Left cardiac atrium (tissue), 4 donors: ENCODE data around the gene CYGB. TPM values are rescaled to one million over a fixed set of nuclear protein-coding genes. Genes with fewer than 3 reads are reported as not detected.
A peak's percentile ranks its signal among the peaks of the same experiment; 100 is the strongest.

Source experiments
- ATAC-seq, 2 donors: fragments of 200-7000 bp; cut with Tn5 transposase; one replicate each; pipeline ENCODE4 v1.9.1; 2020; ENCODE audit warnings: mild to moderate bottlenecking in 2 of 2, moderate library complexity in 2 of 2
- DNase-seq: peaks from one replicate; pipeline ENCODE4 v3.0.0-alpha.2; 2020
- intact Hi-C, 2 donors: fragments of 100-400 bp; cut with DNase I; formaldehyde crosslinking; loops; one replicate each; pipeline versions ENCODE4 v1.14.1 to v1.15.1; 2022 to 2023
- long read RNA-seq: library from polyadenylated mRNA; unstranded; transcript quantifications from one replicate; pipeline ENCODE4 v2.0.0, GENCODE V29; 2021
- total RNA-seq, 2 donors: library from RNA; stranded (reverse); fragmentation: NEBNext Ultra II Directional; extraction: Animal tissue kit (Norgen Biotek cat#: 25700); gene quantifications; one replicate each; pipeline ENCODE4 v1.2.1, GENCODE V29; 2021
- donor health status: DM: no; HTN: yes; CAD: no.
- donor health status: DM: no; HTN: yes; CAD: no; lungs with severe emphysema.
- donor health status: DM: yes; HTN: yes; CAD: no.
- donor health status: Dilated cardiomyopathy.

Gene CYGB
- 10 to 100 TPM; 45.7 to 70.8 TPM for total RNA-seq
- long read RNA-seq, partial matches to known transcripts, result 1 of 10 reads
- long read RNA-seq, other reads (novel, unspliced or antisense), result 5 of 10 reads

DNA sequence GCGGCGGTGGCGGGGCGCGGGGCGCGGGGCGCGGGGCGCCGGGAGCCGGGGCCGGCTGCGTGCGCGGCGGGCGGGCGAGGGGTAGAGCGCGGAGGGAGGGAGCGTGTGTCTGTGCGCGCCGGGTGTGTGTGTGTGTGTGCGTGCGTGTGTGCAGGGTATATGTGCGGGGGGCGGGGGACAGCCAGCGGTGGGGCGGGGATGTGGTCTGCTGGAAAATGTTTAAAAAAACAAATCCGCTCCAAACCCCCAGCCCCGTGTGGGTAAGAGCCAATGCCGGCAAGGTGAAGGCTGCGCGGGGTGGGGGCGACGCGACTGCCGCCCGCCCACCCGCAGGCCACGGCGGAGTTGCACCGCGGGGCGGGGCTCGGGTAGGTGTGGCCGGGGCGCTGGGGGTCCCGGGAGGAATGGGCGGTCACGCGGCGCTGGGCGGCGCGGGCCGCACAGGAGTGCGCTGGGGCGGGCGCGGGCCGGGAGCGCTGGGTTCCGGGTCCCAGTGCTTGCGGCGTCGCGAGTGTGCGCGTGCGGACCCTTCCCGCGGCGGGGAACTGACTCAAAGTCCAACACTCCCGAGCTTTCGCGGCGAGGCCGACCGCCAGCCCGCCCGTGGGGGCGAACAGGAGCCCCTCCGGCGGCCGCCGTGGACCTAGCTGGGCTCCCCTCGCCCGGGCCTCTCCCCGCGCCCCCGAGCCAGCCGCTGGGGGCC lies at the start of gene CYGB:
TSS of gene CYGB (minus strand) at position 132 of the 703 bp plus-strand sequence. CDS start 167 bp downstream, outside the sequence.
- DNase-seq (peak; percentile 64), ATAC-seq (peak; percentile 45 to 48)
- intact Hi-C loops, result no loop called here

GRCh38 chr17:76586741-76587487 lies 49.4 kb upstream of the CYGB start:
- intact Hi-C loops, result no loop called here
- no peak for DNase-seq
- no peak for ATAC-seq

GRCh38 chr17:76585649-76586593 lies 48.4 kb upstream of the CYGB start, which contains the start of gene ST6GALNAC2:
ST6GALNAC2 (minus strand) TSS chr17:76585860; CDS start chr17:76585808, 52 bp downstream.
- peak; percentile 76 for DNase-seq
- ATAC-seq, result peak; percentile 92
- intact Hi-C loops, result loop anchor here in 1 of 2 donors (2.0 kb wide), 1 partner anchor 63 kb away; no protein-coding TSS in a partner anchor

- peak; percentile 59 for DNase-seq
- intact Hi-C loops, result loop anchor here in 1 of 2 donors (2.0 kb wide), 1 partner anchor 62 kb away; no protein-coding TSS in a partner anchor
- peak; percentile 43 to 60 for ATAC-seq
Observed at GRCh38 chr17:76585033-76585648, 47.6 kb upstream of the CYGB start.

- ATAC-seq (peak in 1 of 2 donors; percentile 6), DNase-seq (no peak)
- intact Hi-C loops, result loop anchor here in 1 of 2 donors (2.0 kb wide), 1 partner anchor 62 kb away; no protein-coding TSS in a partner anchor
Observed at GRCh38 chr17:76584427-76585032, 47.0 kb upstream of the CYGB start.

GRCh38 chr17:76582660-76583059 lies 45.2 kb upstream of the CYGB start:
- intact Hi-C loops, result no loop called here
- ATAC-seq (no peak), DNase-seq (no peak)

- intact Hi-C loops, result no loop called here
- no peak for ATAC-seq
- DNase-seq, result no peak
Observed at GRCh38 chr17:76581515-76581914, 44.0 kb upstream of the CYGB start.

- intact Hi-C loops, result no loop called here
Observed at GRCh38 chr17:76579281-76579680, 41.8 kb upstream of the CYGB start.

DNA sequence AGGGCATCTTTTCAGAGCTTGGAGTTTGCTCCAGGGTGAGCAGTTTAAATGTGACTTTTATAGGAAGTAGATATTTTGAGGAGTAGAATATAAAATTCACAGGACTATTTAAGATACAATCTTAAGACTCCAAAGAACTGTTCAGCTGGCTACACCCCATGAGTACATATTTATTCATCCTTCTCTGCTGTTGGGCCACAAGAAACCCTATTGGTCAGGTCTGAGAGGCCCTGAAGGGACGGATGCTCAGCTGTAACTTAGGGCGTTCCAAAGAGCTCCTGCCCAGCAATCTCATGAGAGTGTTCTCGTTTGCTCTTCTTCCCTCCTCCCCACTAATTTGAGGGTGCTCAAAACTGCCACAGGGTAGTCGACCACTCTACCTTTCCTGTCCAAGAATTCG lies 40.9 kb upstream of the CYGB start:
- ATAC-seq, result no peak
- intact Hi-C loops, result no loop called here
- no peak for DNase-seq

More at GRCh38 chr17:76579281-76579680, 41.8 kb upstream of the CYGB start:
- ATAC-seq (no peak), DNase-seq (no peak)

DNA sequence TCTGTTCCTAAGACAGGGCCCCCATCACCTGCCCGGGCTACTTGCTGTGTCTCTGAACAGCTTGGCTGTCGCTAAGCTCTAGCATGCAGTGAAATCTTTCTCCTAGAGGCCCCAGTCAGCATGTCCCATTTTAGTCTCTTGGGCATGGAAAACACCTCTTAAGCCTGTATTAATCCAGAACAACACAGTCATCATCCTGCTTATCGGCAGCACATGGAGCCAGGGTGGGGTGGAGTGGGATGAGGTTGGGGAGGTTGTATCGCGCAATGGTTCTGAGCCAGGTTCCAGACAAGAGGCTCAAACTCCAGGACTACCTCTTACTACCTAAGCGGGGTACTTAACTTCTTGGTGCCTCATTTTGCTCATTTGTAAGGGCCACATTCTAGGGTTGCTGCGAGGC lies 40.4 kb upstream of the CYGB start:
- DNase-seq (no peak), ATAC-seq (no peak)
- intact Hi-C loops, result no loop called here

- DNase-seq, result no peak
- intact Hi-C loops, result no loop called here
- ATAC-seq, result no peak
Observed at GRCh38 chr17:76576189-76576588, 38.7 kb upstream of the CYGB start.

DNA sequence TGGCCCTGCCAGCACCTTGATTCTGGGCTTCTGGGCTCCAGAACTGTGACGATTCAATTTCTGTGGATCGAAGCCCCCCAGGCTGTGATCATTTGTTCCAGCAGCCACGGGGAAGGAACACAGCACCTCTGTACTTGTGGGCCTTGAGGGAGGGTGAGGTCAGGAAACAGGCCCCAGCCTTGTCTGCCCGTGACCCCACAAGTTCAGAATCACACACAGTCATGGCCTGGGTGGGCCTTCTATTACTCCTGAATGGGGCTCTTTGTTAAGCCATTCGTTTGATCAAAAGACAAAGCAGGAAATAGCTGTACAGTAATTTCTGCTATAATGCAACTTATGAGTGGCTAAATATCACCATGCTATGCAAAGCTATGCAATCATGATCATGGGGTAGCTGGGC lies 38.1 kb upstream of the CYGB start:
- DNase-seq (no peak), ATAC-seq (peak in 1 of 2 donors; percentile 48)
- intact Hi-C loops, result no loop called here

GRCh38 chr17:76574166-76574565 lies 36.7 kb upstream of the CYGB start:
- no peak for ATAC-seq
- intact Hi-C loops, result no loop called here

GRCh38 chr17:76573096-76573495 lies 35.6 kb upstream of the CYGB start:
- DNase-seq, result no peak
- ATAC-seq, result no peak
- intact Hi-C loops, result no loop called here

More at GRCh38 chr17:76574166-76574565, 36.7 kb upstream of the CYGB start:
- DNase-seq, result no peak

DNA sequence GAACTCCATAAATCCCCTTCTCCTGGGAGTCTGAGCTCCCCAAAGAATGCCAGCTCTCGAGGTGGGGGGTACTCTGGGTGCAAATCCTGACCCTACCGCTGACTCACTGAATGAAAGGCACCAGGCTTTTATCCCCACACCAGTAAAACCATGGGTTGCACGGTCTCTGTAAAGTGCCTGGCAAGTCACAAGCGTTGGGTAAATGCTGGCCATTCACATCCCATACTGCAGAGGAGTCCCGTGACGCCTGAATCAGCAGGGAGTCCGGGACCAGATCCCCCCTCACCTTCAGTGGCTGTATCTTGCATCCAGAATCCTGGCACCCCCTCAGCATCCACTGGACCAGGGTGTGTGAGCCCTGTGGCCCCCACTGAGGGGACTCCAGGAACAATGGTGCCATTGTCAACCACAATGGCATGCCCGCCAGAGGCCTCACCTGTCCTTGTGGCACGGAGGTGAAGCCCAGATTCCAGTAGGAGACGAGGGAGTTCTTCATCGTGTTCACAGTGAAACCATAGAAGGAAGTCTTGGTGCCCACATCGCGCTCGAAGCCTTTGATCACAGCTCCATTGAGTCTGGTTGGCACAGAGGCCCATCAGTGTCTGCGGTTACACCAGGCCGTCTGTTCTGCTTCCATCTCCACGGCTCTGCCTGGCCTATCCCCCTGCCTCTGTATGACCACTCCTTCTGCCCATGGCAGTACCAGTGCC lies 34.8 kb upstream of the CYGB start:
- intact Hi-C loops, result no loop called here
- DNase-seq (no peak), ATAC-seq (no peak)

DNA sequence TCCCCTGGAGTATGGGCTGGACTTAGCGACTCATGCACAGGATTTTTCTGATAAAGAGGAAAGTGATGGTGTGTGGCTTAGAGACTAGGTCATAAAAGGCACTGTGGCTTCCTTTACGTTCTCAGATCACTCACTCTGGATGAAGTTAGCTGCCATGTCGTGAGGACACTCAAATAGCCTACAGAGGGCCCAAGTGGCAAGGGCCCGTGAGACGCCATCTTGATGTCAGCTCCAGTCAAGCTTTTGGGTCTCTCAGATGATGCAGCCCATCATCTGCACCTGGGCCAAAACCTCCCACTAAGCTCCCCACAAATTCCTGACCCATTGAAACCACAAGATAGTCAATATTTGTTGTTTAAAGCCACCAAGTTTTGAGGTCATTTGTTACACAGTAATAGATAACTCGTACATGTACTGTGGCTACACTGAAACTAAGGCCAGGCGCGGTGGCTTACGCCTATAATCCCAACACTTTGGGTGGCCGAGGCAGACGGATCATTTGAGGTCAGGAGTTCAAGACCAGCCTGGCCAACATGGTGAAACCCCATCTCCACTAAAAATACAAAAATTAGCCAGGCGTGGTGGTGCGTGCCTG lies 33.5 kb upstream of the CYGB start:
- no peak for DNase-seq
- no peak for ATAC-seq
- intact Hi-C loops, result no loop called here

- ATAC-seq, result no peak
- DNase-seq, result no peak
- intact Hi-C loops, result no loop called here
Observed at GRCh38 chr17:76570457-76570856, 32.9 kb upstream of the CYGB start.
